GM19351 (cell line): ENCODE data around the gene SNAP29.
"Not testable (repeated sequence)": the region's sequence is repeated elsewhere in the genome, so short reads cannot be mapped to it uniquely, and the experiment has no call there.

Experiments used
- ATAC-seq: cut with Tn5 transposase; IDR thresholded peaks from one replicate; pipeline ENCODE4 v1.9.1; 2021; ENCODE audit warnings: mild to moderate bottlenecking, moderate library complexity; ENCODE audit not compliant: unreplicated experiment

SNAP29 gene

DNA sequence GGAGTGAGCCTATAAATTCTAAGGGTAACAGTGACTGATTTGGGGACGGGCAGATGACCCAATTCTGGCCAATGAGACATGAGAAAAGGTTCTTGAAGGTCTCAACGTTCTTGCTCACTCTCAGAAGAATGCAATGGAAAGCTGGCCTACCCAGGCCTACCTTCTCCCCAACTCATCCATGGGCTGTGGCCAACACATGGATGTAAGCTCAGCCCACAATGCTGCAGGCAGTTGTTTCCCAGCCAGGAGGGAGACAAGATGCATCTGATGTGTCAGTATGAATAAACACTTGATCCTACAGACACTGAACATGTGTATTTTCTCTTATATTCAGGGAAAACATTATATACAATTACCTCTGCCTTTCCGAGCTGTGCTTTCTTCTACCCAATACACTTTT lies 24.6 kb upstream of the SNAP29 start:
- no peak for ATAC-seq

DNA sequence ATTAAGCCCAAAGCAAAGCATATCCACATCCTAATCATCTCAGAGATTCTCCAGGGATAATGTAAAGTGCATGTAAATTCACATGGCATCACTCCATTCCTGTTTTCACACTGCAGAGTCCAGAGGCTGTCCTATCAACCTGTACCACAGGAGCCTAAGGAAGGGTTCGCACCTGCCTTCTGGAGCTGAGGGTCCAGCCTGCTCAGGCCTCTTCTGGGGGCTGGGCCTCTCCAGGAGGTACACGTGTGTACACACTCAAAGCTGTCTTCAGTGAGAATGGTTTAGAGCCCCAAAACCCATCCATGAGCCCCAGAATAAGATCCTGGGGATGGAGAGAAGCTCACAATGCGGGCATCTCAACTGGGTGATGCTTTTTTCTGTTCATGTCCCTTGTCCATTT lies 24.1 kb upstream of the SNAP29 start:
- ATAC-seq, result no peak

DNA sequence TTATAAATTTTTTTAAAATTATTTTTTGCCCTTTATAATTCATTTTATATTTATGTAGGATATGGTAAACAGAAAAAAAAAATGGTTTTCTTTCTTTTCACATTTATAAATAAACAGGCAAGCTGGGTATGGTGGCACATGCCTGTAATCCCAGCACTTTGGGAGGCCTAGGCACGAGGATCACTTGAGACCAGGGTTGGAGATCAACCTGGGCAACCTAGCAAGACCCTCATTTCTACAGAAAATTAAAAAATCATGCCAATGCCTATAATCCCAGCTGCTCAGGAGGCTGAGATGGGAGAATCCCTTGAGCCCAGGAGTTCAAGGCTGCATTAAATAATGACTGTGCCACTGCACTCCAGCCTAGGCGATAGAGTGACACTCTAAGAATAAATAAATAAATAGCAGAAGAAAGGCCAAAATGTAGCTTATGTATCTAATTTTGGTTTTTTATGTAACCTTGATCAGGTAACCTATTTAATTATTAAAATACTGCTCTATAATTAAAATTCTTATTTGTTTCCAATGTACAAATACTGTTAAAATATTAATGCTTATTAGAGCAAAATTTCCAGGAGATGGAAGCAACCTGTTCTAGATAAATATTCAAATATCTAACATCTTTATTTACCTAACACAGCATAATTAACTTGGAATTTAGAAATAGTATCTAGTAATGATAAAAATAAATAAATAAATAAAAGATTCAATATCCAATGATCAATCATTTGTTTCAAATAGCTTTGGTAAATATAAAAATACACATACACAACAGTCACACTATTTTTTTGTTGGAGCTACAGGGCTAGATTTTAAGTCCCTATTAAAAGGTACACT lies 21.6 kb upstream of the SNAP29 start:
- no peak for ATAC-seq

GRCh38 chr22:20839354-20839753 lies 19.5 kb upstream of the SNAP29 start:
- not testable (repeated sequence) for ATAC-seq

DNA sequence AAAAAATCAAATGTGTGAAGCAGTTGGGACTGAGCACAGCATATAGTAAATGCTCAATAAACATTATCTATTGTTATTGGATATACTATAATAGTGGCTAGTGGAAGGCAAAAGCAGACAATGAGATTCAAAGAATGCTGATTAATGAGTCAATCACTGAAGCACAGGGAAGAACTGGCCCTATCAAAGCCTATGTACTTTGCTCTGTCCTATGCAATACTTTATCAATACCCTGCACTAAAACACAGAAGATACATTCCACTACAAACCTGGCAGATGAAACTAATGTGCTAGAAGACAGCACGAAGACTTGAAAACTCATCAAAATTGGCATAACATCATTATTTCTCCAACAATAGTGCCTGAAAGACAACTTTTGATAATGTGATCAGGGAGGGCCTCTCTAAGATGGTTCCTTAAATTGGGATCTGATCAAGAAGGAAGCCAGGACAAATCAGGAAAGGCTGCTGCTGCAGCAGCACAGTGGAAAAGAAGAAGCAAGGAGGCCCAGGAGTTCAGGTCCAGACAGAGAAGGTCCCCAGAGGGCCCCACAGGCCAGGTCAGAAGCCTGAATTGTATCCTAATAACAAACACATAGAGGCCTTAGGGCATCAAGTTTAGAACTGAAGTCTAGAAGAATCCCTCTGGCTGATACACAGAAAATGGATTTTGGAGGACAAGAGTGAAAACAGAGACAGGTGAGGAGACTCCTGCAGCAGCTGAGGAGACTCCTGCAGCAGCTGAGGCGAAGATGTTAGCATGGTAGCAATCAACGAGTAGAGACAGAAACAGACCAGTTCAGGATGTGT lies 18.8 kb upstream of the SNAP29 start:
- no peak for ATAC-seq

DNA sequence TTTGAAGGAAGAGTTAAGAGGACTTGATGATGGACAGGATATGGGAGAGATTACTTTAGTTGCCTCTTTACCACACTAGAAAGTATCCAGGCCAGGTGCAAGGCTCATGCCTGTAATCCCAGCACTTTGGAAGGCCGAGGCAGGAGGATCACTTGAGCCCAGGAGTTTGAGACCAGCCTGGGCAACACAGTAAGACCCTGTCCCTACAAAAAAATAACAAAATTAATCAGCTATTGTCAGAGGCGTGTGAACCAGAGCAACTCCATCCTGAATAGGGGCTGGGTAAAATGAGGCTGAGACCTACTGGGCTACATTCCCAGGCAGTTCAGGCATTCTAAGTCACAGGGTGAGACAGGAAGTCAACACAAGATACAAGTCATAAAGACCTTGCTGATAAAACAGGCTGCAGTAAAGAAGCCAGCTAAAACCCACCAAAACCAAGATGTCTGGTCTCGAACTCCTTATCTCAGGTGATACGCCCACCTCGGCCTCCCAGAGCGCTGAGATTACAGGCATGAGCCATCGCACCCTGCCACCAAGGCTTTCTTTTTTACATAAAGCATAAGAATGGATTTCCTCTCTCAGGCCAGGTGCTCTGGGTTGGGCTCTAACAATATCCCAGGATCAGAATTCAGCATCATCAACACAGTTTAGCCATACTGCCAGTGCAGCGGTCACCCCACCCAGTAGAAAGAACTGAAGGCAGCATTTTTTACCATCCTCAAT lies 18.0 kb upstream of the SNAP29 start:
- ATAC-seq, result no peak

DNA sequence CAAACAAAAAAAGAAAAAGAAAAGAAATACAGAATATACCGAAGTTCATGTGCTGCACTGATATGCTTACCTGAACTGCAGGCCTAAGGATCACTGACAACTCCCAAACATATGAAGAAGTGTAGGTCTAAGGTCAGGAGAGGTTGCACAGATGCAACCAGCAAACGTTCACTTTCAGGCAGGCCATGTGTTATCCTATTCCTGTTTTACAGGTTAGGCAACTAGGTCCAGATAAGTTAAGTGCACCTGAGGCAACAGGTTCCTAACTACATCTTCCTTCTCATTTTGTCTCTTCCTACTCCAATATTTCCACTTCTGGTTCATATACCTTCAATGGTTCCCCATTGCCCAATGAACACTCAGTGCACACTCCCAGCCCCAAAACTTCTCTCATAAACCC lies 15.3 kb upstream of the SNAP29 start:
- ATAC-seq, result no peak

GRCh38 chr22:20844055-20845037 lies 14.5 kb upstream of the SNAP29 start:
- no peak for ATAC-seq

GRCh38 chr22:20847318-20847822 lies 11.4 kb upstream of the SNAP29 start:
- no peak for ATAC-seq

- ATAC-seq, result no peak
Observed at GRCh38 chr22:20852076-20852475, 6.7 kb upstream of the SNAP29 start.

- no peak for ATAC-seq
Observed at GRCh38 chr22:20852503-20852902, 6.3 kb upstream of the SNAP29 start.

DNA sequence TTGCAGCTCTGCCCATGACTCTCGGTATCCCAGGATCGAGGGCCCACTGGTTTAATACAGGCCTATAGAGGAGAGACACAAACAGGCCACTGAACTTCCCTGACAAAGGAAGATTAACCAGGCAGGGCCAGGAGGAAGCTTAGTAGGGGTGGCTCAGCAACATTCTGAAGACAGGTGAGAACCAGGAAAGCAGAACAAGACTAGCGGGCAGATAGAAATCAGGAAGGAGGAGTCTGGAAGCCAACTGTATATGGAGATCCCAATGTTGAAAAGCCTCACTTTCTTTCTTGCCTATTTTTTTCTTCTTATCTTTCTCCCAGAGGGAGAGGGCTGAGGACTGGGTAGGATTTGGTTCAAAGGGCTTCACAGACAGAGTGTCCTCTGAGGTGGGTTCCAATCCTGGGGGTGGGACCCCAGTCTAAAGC lies 5.6 kb upstream of the SNAP29 start:
- ATAC-seq, result no peak

DNA sequence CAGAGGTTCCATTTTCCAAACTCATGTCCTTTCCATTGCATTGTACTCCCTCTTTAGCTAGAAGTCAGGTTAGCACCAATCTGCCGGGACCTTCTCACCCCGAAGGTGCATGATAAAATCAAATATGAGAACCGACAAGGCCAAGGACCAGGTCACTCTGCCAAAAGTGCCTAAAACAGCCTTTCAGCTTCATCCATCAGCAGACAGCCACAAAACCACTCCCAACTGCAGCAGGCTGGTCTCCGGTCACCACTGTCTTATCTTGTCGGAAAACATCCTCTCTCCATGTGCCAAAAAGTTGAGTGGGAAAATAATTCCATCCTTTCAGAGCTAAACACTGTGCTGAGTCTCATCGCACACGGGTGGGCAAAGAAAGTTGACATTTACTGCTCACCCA lies 1.6 kb upstream of the SNAP29 start:
- no peak for ATAC-seq

DNA sequence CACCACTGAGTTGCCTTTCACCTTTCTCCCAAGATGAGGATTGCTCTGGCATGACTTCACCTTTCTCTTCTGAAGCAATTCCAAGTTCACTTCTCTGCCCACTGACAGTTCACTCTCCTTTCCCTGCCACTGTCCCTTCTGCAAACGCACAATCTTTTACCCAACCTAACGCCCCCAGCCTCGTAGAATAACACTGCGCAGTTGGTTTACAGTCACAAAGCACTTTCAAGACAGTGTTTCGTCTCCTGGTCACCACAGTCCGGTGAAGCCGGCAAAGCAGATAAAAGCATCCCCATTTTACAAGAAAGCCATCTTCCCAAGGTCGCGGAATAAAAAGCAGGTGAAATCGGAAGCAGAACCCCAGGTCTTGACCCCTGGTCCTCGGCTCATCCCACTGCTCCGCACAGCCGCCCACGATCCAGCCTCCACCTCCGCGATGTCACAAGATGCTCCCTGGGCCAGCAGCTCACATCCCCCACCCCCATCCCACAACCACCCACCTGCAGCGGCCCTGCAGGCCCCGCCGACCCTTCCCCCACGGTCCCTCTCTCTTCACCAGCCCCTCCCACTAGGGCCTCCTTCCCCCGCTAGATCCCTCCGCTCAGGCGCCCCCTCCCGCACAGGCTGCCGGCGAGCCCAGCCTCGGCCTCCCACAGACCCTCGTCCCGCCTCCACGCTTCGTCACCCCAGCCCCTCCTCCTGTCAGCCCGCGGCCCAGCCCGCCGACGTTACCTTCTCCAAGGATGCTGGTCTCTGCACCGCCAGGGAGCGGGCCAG lies 781 bp upstream of the SNAP29 start:
- ATAC-seq, result peak; percentile 50

DNA sequence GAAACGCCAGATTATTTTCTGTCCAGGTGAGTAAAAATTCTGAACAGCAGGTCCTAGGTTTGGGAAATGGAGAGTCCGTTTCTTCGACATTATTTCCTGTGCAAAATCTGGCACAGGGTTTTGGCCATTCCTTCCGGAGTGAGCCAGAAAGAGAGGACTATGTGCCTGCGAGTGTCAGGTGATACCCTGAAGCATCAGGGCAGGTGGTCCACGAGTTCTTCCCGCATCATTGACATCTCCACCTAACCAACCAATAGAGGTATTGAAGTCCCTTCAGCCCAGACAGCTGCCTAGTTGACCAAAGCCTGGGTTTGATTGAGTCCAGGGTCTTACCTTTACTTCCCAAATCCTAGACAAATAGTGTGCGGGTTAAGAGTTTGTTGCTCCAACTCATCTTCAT lies 808 bp downstream of the SNAP29 start:
- no peak for ATAC-seq

DNA sequence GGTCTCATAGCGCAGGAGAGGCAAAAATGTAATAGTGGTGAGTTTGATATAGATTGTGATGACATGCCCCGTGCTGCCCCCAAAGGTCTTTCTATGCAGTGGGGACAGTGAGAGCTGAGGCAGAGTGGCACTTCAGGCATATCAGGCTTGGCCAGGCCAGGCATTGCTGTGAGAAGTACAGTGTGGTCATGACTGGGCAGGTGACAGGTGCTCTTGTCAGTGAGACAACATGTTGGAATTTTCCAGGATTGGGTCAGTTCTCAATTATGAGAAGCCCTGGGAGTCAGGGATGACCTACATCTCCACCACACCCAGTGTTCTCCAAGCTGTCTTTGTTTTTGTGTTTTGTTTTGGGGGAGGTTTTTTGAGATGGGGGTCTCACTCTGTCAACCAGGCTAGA lies 3.7 kb downstream of the SNAP29 start:
- no peak for ATAC-seq

DNA sequence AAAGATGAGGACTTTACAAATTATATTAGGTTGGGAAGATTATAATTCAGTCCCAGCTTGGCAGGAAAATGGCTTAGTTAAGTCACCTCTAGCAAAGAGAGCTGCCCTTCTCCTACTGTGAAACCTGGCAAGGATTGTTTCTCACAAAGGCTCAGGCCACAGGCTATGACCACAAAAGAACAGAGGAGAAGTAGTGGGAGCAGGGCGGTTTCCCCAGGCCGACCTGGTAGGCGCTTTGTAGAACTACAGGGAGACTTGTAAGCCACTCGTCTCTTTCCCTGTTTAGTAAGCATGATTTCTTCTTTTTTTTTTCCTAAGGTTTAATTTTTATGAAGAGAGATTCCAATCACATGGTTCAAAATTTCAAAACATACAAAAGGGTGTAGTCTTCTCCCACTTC lies 4.6 kb downstream of the SNAP29 start:
- ATAC-seq, result no peak

DNA sequence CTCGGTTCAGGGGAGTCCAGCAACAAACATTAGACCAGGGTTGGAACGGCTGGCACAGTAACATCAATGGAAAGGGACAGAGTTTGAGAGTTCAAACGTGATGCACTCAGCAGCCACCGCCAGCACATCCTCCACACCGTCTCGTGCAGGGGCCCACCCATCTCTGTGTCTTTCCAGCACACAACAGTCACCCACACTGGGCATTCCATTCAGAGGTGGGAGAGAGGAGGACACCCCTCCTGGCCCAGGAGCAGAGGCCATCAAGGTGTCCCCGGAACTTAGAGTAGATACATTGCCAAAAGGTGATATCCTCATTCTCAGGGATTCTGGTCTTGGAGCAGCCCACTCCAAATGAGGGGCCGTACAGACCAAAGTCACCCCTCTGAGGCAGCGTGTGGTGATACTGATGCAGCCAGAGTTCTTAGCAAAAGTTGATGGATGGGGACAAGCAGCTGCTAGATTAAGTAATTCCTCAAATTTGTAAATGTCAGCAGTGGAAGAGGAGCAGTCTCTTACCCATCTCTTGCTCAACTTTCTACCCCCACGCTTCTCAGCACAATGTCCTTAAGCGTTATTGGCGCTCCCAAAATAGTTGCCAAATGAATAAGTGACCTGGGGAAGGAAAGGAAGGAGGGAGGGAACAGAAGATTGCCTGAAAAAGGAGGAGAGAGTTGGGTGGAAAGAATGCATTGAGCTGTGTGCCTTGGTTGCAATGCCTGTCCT lies 5.5 kb downstream of the SNAP29 start:
- ATAC-seq, result no peak

- ATAC-seq, result no peak
Observed at GRCh38 chr22:20865331-20865730, 6.5 kb downstream of the SNAP29 start.
